ENCODE measurements around the gene HOXC11.

Gene HOXC11

DNA sequence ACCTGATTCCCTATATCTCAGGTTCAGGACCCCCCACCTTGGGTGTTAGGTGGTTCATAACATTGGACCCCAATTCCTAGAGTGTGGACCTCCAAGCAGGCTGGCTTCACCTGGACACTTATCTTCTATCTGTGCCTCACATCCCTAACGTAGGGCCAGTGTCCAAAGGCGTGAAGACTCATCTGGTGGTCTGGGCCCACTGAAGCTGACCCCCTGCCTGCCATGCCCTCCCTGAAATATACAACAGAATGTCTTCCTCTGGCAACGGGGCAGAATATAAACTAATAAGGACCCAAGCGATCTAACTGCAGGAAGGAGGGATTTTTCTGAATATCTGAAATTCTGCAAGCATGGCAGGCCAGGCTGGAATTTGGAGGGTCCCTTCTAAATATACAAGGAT lies 28.7 kb upstream of the HOXC11 start:
- DNase-seq = no peak

DNA sequence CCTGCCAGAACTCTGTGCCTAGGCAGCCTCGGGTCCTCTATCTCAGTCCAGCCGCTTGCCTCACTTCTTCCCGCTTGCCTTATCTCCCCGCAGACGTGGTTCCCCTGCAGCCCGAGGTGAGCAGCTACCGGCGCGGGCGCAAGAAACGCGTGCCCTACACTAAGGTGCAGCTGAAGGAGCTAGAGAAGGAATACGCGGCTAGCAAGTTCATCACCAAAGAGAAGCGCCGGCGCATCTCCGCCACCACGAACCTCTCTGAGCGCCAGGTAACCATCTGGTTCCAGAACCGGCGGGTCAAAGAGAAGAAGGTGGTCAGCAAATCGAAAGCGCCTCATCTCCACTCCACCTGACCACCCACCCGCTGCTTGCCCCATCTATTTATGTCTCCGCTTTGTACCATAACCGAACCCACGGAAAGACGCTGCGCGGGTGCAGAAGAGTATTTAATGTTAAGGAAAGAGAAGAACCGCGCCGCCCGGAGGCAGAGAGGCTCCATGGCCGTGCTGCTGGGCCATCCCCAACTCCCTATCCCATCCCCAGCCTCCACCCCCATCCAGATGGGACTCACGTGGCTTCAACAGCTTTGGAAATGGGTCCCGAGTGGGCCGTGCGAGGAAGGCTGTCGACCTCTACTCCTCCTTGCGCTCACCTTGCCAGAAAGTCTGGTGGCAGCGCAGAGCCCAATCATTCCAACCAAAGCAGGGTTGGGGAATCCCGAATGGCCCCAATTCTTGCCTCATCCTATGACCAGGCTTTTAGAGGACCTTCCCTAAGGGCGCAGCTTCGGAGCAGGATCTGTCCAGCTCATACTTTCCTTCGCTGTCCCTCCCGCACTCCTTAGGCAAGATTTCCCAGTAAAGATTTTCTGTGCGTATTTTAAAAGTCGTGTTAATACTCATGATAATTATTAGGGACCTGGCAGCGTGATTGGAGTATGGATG lies 27.7 kb upstream of the HOXC11 start:
- DNase-seq = no peak

DNA sequence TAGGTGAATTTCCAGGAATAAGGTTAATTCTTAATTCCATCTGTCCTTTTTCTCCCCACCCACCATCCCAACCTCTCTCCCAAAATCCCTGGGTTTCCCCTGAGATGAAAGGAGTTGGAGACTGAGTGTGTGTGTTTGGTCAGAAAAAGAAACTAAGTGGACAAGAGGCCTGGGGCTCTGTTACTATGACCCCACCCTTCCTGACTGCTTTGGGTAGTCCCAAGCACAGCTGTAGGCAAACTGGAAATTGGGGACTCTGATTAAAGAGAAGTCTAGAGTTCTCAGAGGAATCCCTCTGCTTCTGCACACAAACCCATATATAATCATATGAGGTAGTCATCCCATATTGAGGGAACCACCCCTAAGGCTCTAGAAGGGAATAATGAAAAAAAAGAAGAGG lies 25.2 kb upstream of the HOXC11 start:
- no peak for DNase-seq

DNA sequence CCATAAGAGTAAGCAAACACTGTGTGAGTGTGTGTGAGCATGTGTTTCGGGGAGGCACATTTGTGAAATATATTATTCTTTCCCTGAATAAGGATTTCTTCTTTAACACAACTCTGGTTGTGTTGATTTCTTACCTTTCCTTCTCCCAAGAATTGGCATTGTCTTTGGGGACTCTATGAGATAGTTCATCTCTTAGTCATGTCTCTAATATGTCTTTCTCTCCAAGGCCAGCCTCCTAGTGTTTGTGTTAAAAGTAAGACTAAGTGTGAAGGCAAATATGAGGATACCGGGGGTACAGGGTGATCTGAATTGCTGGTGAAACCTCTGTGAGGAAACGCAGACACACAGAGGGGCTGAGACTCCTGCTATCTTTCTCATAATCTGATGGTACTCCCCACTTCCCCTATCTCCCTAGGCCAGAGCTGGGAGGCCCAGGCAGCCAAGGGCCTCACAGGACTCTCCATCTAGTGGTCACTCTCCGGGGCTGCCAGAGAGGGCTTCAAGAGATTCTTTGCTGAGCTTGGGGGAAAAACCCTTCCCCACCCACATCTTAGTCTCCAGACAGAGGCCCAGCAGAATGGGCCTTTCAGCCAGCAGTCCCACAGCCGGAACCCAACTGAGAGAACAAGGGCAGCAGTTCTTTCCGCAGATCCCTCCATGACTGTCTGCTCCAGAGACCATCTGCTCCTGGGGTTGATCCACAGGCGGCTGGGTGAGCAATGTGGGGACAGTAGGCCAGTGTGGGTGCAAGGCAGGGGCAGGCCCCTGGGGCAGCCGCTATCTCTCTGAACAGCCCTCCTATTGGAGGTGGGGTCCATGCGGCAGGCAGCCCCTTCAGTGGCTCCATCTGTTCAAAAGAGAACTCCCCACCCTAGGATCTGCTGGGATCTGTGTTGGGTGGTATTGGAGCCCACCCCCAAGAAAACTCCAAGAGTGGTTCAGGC lies 24.0 kb upstream of the HOXC11 start:
- DNase-seq = no peak

DNA sequence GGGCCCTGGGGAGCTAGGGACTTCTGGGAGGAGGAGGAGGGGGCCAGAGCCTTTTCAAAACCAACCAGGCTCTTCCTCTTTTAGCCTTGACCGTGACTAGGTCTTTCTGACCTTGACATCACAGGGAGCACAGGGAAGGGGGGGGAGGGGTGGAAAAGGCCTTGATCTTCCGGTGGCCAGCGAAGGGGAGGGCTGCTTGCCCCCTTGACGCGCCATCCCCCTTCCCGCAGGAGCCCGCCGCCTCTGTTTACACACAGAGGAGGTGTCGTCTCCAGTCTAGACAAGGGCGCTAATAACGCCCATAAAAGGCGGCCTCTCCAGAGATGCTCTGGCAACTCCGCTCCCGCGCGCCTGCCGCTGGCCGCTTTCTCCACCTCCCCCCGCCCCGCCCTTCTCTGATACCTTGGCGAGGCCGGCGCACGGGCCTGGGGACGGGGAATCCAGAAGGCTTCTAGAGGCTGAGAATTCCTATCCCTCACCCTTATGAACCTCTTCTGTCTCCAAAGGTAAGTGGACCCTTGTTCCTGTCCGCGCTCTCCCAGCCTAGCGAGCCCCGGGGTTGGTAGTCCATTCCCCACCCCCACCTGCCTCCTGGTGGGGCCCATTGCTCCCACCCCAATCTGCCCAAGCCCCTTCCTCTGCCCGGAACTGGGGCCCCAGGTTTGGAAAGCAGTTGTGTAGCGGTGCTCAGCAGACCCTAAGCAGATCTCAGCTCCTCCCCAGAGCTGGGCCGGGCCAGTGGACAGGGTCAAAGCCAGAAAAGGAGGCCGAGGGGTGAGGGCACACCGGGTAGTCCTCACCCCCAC lies 23.1 kb upstream of the HOXC11 start:
- no peak for DNase-seq

DNA sequence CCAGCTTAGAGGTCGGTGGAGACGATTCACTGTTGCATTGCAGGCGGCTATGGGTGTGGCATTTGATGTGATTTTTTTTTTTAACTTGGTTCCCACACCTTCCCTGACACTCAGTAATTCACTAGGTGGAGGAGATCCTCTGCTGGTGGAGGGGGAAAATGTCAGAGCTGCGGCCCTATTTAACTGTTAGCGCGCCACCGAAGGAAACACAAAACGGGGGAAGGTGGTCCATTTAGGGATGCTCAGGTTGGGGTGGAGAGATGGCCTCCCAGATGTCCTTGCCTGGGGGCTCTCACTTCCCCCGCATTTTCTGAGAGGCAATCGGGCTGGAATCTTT lies 22.5 kb upstream of the HOXC11 start:
- DNase-seq = no peak

DNA sequence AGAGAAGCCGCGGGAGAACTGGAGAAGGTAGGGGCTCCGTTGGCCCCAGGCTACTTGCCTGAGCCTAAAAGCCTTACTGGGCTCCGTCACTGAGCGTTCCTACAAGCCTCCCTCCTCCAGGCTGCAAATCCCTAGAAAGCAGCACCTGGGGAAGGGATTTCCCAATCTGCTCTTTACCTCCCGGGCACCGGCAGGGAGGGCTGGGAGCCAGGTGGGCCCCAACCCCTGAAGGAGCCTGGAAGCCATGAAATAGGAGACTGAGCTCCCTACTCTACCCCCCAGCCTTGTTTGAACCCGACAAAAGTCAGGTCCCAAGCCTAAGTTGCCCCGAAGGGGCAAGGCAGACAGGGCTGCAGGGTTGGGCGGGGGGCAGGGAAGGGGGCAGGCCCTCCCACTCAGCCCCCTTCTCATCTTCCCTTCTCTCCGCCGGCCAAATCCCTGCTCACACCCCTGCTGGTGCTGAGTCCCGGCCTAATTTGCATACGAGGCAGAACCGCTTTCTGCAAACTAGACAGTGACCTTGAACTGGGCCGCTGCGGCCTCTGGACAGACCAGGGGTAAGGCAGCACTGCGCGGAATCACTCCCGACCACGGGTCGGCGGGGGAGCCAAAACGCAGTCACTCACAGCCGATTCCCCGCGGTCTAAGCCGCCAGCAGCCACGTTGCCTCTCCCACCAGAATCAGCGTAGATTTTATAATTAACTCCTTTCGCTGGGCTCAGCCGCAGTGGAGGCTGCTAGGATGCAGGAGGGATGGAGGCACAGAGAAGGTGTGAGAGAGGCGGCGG lies 21.9 kb upstream of the HOXC11 start:
- DNase-seq = no peak

DNA sequence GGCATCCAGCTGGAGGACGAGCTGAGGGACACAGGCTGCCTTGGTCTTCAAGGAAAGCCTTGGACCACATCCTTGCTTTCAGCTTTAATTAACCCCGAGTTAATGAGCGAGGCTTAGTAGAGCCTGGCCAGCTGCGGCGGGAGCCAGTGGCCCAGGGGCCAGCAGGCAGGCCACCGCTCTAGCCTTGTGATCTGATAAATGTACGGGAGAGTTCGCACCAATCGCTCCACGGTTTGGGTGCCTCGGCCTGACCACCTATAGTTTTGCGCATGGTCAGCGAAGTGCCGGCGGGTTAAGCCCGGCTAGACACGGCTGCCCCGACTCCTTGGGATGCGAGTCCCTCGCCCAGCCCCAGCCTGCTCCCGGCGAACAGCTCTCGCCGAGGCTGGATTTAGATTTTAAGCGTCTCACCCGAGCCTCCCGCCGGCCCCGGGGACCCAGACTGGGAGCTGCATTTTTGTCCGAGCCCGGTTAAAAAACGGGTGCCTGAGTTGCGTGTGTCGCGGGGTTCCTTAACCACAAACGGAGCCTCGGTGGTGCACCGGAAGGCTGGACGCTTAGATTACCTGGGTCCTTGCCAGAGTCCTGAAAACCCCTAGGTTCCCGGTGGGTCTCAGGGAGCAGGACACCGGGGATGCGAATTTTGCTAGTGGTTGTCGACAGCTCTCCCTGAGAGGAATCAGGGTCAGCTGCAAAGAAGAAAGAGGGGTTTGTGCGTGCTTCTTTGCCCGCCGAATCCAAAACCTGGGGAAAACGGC lies 21.2 kb upstream of the HOXC11 start:
- no peak for DNase-seq

DNA sequence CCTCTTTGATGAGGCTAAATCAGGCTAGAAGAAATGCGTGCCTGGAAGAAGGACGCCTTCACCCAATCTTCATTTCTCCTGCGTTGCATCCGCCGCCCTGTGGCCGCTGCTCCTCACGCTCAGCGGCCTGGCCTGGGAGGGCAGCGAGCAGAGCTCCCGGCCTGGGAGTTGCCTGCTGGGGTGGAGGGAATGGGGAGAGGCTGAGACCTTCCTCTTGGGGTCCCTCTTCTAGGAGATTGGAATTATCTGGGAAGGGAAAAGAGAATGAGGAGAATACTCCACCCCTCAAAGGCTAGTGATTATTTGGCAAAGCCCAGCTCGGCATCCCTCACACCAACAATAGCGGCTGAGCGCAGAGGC lies 20.6 kb upstream of the HOXC11 start:
- DNase-seq = no peak

DNA sequence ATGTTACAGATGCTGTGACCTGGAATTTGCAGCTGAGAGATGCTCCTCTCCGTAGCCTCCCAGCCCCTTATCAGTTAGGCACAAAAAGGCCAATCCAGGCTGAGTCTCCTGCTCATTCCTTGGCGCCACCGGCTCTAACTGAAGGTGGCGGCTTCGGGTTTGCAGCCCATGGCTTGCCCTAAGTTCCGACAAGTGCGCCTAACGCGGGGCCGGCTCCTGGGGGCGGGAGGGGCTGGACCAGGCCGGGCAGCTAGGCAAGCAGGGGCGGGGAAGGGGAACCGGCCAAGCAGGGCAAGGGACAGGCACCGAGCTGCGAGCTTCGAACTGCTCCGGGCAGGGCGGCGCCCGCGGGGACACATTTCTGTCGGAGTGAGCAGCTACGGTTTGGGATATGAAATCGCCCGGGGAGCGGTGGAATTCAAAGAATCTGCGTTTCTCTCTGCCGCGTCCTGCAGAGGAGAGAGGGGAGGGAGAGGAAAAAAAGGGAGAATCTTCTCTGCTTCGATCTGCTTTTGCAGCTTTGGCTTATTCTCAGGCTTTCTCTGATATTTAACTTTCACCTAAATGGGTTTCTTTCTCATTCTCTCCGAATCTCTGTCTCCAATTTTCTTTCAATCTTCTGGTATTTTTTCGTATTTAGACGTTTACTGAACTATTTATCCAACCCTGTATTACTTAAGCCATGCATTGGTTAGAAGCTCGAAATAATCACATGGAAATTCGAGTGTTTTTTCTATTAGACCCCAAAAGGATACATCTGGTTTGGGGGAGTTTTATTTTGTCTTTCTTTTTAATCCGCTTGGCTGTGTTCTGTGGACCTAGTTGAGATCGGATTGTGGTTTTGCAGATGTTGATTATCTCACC lies 19.8 kb upstream of the HOXC11 start:
- DNase-seq = peak; percentile 33

DNA sequence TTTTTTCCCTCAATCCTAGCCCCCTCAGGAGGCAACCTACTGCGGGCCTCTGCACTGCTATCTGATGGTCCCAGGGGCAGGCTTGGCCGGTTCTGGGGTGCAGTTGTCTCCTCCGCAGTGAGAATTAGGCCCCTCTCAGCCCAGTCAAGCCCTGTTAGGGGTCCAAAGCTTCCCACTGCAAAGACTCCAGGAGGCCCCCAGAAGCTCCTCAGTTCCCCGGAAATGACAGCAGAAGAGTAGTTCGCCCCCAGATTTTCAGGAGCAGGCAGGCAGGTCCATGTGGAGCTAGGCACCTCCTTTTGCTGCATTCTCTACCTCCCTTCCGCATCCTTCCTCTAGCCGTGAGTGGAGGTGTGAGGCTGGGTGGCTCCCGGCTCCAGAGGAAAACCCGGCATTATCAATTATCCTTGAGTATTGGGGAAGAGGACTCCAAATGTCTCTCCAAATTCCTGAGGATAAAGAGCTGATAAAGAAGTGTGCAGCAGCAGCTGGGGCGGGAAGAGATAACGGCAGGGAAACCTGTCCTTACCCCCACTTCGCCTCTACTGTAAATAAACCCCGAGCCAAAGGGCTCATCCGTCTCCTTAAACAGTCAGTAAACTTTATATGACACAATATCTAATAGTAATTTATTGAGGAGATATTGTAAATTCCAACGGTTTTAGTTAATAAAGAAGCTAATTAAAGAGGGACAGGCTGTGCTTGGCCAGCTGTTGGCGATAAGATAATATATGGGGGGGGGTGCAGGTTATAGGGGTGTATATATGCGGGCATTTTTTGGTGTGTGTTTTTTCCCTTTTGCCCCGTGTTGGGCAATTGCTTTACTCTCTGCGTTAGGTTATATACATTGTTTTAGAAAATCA lies 18.9 kb upstream of the HOXC11 start:
- no peak for DNase-seq

DNA sequence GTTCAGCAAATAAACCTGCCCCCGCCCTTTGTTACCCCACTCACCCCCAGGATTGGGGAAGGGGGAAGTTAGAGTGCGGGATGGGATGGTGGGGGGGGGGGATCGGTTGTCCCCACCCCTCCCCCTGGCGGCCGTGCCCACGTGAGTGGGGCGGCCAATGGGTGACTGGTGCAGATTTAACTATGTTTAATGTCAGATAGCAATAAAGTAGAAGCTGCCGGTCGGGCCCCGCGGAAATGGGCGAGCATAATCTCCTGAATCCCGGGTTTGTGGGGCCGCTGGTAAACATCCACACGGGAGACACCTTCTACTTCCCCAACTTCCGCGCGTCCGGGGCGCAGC lies 18.3 kb upstream of the HOXC11 start, which contains the start of gene HOXC12:
HOXC12 (plus strand) TSS at position 210 of the 342 bp plus-strand sequence; CDS start at position 237, 27 bp downstream.
- no peak for DNase-seq

DNA sequence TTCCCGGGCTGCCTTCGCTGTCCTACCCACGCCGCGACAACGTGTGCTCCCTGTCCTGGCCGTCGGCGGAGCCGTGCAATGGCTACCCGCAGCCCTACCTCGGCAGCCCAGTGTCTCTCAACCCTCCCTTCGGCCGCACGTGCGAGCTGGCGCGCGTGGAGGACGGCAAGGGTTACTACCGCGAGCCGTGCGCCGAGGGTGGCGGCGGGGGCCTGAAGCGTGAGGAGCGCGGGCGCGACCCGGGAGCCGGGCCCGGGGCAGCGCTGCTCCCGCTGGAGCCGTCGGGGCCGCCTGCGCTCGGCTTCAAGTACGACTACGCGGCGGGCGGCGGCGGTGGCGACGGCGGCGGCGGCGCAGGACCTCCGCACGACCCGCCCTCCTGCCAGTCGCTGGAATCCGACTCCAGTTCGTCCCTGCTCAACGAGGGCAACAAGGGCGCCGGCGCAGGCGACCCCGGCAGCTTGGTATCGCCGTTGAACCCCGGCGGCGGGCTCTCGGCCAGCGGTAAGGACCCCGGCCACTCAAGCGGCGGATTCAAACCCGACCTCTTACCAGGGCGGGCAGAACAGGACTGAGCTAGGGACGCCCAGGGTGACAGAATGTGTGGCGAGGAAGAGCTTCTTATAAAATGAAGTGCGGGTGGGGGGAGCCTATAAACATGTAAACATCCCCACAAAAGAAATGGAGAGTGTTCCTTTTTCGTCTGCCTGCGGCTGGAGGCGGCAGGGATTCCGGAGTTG lies 17.7 kb upstream of the HOXC11 start:
- DNase-seq = no peak

DNA sequence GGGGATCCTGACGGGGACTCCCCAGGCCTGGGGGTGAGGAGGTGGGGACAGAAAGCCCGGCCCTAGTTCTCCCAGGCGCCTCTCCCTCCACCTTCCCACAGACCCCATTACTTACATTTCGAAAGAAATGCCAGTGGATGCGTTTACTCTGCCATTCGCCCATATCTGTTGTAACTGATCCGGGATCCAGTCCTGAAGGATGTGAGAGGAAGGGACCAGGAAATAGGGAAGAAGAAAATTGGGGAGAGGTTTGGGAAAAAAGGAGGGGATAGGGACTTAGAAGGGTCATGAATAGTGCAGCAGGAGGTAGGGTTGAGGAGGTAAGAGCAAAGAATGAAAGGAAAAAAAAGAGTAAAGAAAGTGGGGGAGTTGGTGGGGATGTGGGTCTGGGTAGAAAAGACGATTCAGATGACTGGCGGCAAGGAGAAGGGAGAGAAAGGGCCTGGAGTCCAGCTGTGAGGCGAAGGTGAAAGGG lies 17.1 kb upstream of the HOXC11 start:
- no peak for DNase-seq

DNA sequence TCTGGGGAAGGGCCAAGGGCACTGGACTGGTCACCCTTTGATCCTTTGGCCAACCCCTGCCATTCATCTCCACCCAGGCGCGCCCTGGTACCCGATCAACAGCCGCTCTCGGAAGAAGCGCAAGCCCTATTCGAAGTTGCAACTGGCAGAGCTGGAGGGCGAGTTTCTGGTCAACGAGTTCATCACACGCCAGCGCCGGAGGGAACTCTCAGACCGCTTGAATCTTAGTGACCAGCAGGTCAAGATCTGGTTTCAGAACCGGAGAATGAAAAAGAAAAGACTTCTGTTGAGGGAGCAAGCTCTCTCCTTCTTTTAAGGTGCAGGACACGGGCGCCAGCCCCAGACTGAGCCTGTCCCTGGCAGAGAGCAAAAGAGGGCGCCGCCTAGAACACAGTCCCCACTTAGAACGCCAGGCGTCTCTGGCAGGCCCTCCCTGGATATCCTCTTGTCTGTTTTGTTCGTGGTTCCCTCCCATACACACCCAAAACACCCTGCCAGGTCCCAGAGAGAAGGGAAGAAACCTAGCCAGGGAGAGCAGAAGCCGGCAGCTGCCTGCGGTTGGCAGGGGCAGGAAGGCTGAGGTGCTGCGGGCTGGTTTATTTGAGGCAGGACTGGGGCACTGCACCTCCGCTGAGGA lies 16.6 kb upstream of the HOXC11 start:
- DNase-seq = no peak

DNA sequence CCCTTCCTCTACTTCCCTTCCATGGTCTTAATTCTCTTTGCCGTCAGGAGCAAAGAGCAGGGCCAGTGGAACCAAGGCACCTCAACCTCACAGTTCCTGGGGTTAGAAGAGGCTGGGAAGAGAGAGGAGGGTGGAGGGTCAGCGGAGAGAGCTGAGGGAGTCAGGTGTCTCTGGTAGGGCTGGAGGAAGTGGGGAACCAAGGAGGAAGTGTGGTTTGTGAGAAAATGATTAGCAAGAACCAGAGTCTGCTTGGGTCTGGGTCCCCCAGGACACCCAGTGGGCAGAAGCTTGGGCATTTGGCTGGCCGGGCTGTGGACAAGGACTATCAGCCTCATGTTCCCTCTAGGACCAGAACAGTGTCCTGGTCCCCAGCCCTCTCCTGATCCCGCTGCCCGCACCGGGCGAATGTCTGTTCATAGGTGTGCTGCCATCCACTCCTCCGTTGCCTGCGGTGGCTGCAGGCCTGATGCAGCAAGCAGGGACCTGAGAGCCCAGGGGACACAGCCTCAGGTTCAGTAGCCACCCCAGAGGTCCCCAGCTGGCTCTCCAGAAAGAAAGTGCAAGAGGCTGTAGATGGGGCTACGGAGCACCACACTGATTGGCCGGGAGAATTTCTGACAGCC lies 15.9 kb upstream of the HOXC11 start:
- no peak for DNase-seq

DNA sequence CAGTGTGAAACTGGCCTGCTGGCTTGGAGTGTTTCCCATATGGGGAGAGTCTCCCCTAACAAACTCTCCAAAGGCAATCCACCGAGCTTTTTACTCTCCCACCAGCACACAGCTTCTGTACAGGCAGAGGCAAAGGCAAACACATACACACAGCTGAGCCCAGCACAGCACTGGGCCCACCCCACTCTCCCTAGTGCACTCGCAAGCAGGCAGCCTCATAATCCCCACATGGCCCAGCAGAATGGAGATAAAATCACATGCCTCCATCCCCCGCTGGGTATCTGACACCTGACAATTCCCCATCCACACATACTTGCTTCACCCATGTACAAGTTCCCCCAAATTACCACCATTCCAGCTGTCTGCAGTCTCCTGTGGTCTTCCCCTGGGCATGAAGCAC lies 14.8 kb upstream of the HOXC11 start:
- no peak for DNase-seq

DNA sequence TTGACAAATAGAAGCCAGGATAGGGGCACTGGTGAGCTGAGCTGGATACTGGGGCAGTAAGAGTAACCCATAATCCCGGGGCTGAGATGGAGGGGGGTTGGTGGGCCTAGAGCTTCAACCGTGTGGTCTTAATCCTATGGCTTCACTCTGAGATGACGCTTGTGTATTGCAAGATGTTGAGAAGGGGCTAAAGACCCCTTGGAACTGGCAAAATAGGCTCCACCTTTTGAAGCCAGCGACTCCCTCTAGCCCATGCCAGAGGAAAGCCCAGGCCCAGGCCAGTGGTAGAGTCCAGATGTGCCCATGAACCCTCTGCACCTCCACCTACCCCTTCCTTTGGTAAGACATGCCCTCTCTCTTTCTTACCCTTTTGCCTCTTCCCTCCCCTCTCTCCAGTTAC lies 13.6 kb upstream of the HOXC11 start:
- no peak for DNase-seq

All from activated CD4-positive, alpha-beta T cell treated with anti-CD3 and anti-CD28 coated beads, Interleukin-10, Interleukin-2, amounts not matched to agents 100 ng/mL and 50 ng/mL, durations not matched to agents 16 hours and 8 hours (primary cell).